ENCODE results near the gene ICE2.
"Not testable (repeated sequence)": the region's sequence is repeated elsewhere in the genome, so short reads cannot be mapped to it uniquely, and the experiment has no call there.

Gene ICE2

GRCh38 chr15:60416484-60416883, 62.5 kb downstream of the ICE2 start:
- DNase-seq (ENCODE audit: low spot score), result no peak

DNA sequence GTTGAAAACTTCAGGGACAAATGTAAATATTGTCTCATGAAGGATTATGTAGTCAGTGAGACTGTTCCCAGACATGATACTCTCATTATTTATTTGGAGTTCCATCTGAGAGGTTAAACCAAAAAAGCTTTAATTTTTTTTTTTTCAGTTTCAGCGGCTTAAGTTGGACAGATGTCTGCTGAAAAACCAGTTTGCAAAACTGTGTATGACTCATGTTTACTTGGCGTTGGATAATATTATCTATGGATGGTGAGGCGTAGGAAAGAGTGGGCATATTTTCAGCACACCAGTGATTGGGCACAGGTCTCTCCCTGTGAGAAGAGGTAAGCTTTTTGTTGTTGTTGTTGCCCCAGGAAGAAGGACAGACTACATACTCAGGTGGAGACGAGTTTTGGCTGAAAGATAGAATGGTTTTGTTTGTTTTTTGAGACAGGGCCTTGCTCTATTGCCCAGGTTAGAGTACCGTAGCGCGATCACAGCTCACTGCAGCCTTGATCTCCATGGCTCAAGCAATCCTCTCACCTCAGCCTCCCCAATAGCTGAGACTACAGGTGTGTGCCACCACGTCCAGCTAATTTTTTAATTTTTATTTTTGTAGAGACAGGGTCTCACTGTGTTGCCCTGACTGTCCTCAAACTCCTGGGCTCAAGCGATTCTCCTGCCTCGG, 64.8 kb downstream of the ICE2 start:
- TF ChIP-seq, protein P1, sequence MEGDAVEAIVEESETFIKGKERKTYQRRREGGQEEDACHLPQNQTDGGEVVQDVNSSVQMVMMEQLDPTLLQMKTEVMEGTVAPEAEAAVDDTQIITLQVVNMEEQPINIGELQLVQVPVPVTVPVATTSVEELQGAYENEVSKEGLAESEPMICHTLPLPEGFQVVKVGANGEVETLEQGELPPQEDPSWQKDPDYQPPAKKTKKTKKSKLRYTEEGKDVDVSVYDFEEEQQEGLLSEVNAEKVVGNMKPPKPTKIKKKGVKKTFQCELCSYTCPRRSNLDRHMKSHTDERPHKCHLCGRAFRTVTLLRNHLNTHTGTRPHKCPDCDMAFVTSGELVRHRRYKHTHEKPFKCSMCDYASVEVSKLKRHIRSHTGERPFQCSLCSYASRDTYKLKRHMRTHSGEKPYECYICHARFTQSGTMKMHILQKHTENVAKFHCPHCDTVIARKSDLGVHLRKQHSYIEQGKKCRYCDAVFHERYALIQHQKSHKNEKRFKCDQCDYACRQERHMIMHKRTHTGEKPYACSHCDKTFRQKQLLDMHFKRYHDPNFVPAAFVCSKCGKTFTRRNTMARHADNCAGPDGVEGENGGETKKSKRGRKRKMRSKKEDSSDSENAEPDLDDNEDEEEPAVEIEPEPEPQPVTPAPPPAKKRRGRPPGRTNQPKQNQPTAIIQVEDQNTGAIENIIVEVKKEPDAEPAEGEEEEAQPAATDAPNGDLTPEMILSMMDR (IDR thresholded peaks at IDR 0.05; ENCODE audit: extremely low read depth, missing control alignments), result no peak
- DNase-seq (ENCODE audit: low spot score), result no peak

More at GRCh38 chr15:60416484-60416883, 62.5 kb downstream of the ICE2 start:
- TF ChIP-seq, protein P1 (IDR thresholded peaks at IDR 0.05; ENCODE audit: extremely low read depth, missing control alignments), result no peak

DNA sequence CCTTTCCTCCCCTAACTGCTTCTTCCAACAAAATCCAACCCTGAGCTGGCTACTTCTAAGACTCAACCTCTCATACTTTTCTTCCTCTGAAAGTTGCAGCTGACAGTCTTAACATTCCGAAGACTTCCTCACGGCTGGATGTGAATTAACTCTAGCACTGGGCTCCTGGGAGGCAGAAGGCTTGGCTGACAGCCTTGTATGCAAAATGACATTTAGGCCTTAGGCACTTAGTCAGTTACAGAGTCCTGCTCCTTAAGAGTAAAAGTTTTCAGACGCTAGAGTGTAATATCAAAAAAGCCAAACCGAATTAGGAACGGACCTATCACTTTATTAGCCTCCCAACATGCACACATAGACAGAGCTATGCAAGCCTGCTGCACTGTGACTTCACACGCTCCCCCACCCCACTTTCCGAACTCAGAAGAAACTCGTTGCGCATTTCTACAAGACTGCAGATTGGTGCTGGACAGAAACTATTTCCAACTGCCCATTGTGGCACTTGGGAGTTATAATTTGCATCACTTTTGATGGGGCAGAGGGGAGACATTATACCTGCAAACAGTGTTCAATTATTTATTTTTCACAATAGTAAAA, 65.6 kb downstream of the ICE2 start:
- TF ChIP-seq, protein P1 (IDR thresholded peaks at IDR 0.05; ENCODE audit: extremely low read depth, missing control alignments), result no peak
- no peak for DNase-seq (ENCODE audit: low spot score)

DNA sequence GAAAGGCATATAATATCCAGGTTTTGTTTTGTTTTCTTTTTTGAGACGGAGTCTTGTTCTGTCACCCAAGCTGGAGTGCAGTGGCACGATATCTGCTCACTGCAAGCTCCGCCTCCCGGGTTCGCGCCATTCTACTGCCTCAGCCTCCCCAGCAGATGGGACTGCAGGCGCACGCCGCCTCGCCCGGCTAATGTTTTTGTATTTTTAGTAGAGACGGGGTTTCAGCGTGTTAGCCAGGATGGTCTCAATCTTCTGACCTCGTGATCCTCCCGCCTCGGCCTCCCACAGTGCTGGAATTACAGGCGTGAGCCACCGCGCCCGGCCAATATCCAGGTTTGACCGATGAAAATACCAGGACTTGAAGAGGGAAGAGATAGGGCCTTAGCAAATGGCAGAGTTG, 66.1 kb downstream of the ICE2 start:
- not testable (repeated sequence) for DNase-seq (ENCODE audit: low spot score)

DNA sequence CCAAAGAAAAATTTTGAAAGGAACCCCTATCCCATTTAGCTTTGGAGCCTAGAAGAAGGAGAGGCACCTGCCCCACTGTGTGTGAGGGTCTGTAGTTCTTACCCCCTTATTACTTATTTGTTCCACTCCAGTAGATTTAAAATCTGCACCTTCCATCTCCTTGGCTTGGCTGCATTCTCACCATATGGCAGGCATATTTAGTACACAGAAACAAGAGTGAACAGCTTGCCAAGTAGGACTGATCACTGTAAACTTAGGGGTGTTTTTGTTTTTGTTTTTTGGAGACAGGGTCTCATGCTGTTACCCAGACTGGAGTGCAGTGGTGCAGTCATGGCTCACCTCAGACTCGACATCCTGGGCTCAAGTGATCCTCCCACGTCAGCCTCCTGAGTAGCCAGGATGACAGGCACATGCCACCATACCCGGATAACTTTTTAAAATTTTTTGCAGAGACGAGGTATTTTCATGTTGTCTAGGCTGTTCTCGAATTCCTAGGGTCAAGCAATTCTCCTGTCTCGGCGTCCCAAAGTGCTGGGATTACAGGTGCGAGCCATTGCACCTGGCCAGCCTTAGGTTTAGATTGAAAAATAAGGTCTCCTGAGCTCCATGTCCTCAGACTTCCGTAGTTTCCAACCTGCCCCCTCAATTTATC, 67.0 kb downstream of the ICE2 start:
- DNase-seq (ENCODE audit: low spot score), result no peak

GRCh38 chr15:60410350-60410749, 68.6 kb downstream of the ICE2 start:
- not testable (repeated sequence) for DNase-seq (ENCODE audit: low spot score)

More for the DNA sequence above, 67.0 kb downstream of the ICE2 start:
- TF ChIP-seq, protein P1 (IDR thresholded peaks at IDR 0.05; ENCODE audit: extremely low read depth, missing control alignments), result no peak

GRCh38 chr15:60408463-60408981, 70.4 kb downstream of the ICE2 start:
- TF ChIP-seq, protein P1 (IDR thresholded peaks at IDR 0.05; ENCODE audit: extremely low read depth, missing control alignments), result no peak
- peak; percentile 26 for DNase-seq (ENCODE audit: low spot score)

- DNase-seq (ENCODE audit: low spot score), result no peak
Observed at GRCh38 chr15:60407415-60407805, 71.5 kb downstream of the ICE2 start.

More at GRCh38 chr15:60407415-60407805, 71.5 kb downstream of the ICE2 start:
- TF ChIP-seq, protein P1 (IDR thresholded peaks at IDR 0.05; ENCODE audit: extremely low read depth, missing control alignments), result no peak

Measured in GM20000 (cell line).